Subcutaneous adipose tissue (tissue), 4 donors: ENCODE results near the gene RFTN1. TPM values are rescaled to one million over a fixed set of nuclear protein-coding genes. Genes with fewer than 3 reads are reported as not detected.

ENCODE experiments used
- CTCF ChIP-seq: fragments of 450-650 bp; IDR thresholded peaks from one replicate; pipeline ENCODE4 v1.5.1; 2016; ENCODE audit warnings: low read depth, mild to moderate bottlenecking, control low read depth, antibody characterized with exemption, moderate library complexity
- total RNA-seq, 4 donors: library from RNA; depleted of rRNA; stranded (reverse); fragments of >200 nt; gene quantifications; one replicate each; pipeline ENCODE4 v1.1.0, GENCODE V29; 2016

RFTN1 gene
- total RNA-seq, 4 donors from 2014 or later, result 58.1 to 116 (median 97.4) TPM

GRCh38 chr3:16364323-16364722 lies 149.2 kb downstream of the RFTN1 start:
- TF ChIP-seq CTCF, result no peak

DNA sequence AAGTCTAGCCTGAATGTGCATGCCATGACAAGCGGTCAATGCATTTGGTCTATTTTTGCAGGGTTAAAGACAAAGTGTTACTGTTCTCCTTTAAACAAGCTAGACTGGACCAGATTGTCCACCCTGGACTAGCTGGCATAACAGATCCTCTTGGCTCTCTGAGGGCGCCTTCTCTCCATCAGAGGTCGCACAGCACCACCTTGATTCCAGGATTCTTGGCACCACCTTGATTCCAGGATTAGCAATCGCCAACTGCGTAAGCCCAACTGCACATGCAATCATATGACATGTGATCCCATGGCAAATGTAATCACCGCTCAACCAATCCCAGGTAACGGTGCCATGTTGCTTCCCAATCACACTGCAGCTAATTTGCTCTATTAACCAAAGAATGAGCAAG lies 149.9 kb downstream of the RFTN1 start:
- no peak for TF ChIP-seq CTCF

- TF ChIP-seq CTCF, result no peak
These were observed 150.7 kb downstream of the RFTN1 start for GRCh38 chr3:16362770-16363169.

- no peak for TF ChIP-seq CTCF
These were observed 152.4 kb downstream of the RFTN1 start for GRCh38 chr3:16361087-16361486.

DNA sequence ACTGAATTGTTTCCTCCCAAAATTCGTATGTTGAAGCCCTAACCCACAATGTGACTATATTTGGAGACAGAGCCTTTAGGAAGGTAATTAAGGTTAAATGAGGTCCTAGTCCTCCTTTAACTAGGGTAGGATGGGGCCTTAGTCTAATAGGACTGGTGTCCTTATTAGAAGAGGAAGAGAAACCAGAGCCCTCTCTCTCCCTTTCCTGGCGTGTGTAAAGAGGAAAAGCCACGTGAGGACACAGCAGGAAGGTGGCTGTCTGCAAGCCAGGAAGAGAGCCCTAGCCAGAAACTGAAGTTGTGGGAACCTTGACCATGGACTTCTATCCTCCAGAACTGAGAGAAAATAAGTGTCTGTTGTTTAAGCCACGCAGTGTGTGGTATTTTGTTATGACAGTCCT lies 154.2 kb downstream of the RFTN1 start:
- no peak for TF ChIP-seq CTCF

GRCh38 chr3:16358336-16358735 lies 155.2 kb downstream of the RFTN1 start:
- TF ChIP-seq CTCF, result no peak

- no peak for TF ChIP-seq CTCF
These were observed 156.0 kb downstream of the RFTN1 start for GRCh38 chr3:16357186-16358121.
